Gastroesophageal sphincter (tissue), 3 donors: ENCODE results near the gene ARID2.

Experiments used
- CTCF ChIP-seq, 4 experiments: fragments of 200-600 bp in 2 of 4; fragments of 450-650 bp in 2 of 4; sonication (generic) in 1 of 4; IDR thresholded peaks; one replicate each; pipeline ENCODE4 v1.5.1; 2017 to 2019; ENCODE audit warnings: antibody characterized with exemption in 4 of 4, mild to moderate bottlenecking in 2 of 4, moderate library complexity in 2 of 4
- POLR2AphosphoS5 ChIP-seq: sonication (generic); formaldehyde crosslinking; IDR thresholded peaks from one replicate; pipeline ENCODE4 v1.6.1; 2017; ENCODE audit warnings: antibody characterized with exemption

GRCh38 chr12:45914090-45914489 is 184.6 kb downstream of the ARID2 start:
- TF ChIP-seq CTCF (IDR thresholded peaks at IDR 0.05) (no peak), POLR2AphosphoS5 (peak; percentile 3)
